Esophagus squamous epithelium (tissue), 4 donors: Measurements from ENCODE around the gene DOCK8.

Experiments used
- CTCF ChIP-seq, 6 experiments: fragments of 450-650 bp in 4 of 6; fragments of 200-600 bp in 2 of 6; sonication (generic) in 2 of 6; IDR thresholded peaks; one replicate each; pipeline ENCODE4 v1.5.1; 2016 to 2019; ENCODE audit warnings: antibody characterized with exemption in 6 of 6, mild to moderate bottlenecking in 4 of 6, moderate library complexity in 4 of 6
- POLR2A ChIP-seq, 4 donors: fragments of 450-650 bp; IDR thresholded peaks; one replicate each; pipeline ENCODE4 v1.6.1; 2017; ENCODE audit warnings: antibody characterized with exemption in 4 of 4, mild to moderate bottlenecking in 4 of 4, moderate library complexity in 3 of 4

- TF ChIP-seq CTCF (IDR thresholded peaks at IDR 0.05) (no peak), POLR2A (IDR thresholded peaks at IDR 0.05) (no peak)
Observed at GRCh38 chr9:462121-462520, 247.5 kb downstream of the DOCK8 start.
